GM20000 (cell line): ENCODE measurements around the gene IL10RB.
"Not testable (repeated sequence)": the region's sequence is repeated elsewhere in the genome, so short reads cannot be mapped to it uniquely, and the experiment has no call there.

Experiments used
- DNase-seq: peaks from one replicate; pipeline ENCODE4 v3.0.0; 2012; ENCODE audit warnings: low spot score
- TF ChIP-seq, protein P1 (sequence below): IDR thresholded peaks from 2 replicates; pipeline ENCODE4 v1.5.1; 2012; ENCODE audit warnings: mild to moderate bottlenecking, control low read depth; ENCODE audit errors: extremely low read depth, missing control alignments

The IL10RB gene

GRCh38 chr21:33266050-33266788 is at the start of gene IL10RB:
Gene IL10RB, plus strand, starts transcription at chr21:33266367. Its CDS starts 99 bp downstream, at chr21:33266466.
- TF ChIP-seq, protein P1, sequence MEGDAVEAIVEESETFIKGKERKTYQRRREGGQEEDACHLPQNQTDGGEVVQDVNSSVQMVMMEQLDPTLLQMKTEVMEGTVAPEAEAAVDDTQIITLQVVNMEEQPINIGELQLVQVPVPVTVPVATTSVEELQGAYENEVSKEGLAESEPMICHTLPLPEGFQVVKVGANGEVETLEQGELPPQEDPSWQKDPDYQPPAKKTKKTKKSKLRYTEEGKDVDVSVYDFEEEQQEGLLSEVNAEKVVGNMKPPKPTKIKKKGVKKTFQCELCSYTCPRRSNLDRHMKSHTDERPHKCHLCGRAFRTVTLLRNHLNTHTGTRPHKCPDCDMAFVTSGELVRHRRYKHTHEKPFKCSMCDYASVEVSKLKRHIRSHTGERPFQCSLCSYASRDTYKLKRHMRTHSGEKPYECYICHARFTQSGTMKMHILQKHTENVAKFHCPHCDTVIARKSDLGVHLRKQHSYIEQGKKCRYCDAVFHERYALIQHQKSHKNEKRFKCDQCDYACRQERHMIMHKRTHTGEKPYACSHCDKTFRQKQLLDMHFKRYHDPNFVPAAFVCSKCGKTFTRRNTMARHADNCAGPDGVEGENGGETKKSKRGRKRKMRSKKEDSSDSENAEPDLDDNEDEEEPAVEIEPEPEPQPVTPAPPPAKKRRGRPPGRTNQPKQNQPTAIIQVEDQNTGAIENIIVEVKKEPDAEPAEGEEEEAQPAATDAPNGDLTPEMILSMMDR, result no peak
- DNase-seq, result peak; percentile 90

GRCh38 chr21:33217138-33217520 is 49.0 kb upstream of the IL10RB start:
- TF ChIP-seq, protein P1, result no peak
- no peak for DNase-seq

DNA sequence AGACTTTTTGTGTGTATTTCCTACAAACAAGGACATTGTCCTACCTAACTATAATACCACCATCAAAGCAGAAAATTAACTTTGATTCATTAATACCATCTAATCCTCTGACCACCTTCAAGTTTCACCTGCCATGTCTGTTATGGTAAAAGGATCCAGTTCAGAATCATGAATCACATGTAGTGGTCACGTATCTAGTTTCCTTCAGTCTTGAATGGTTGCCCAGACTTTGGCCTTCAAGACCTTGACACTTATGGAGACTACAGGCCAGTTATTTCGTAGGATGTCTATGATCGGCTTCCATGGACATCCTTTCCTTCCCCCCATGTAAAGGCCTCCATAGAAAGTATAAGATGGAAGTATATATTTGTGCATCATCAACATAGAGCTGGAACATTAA is 46.9 kb upstream of the IL10RB start:
- TF ChIP-seq, protein P1, result no peak

GRCh38 chr21:33219954-33220353 is 46.2 kb upstream of the IL10RB start:
- no peak for DNase-seq
- TF ChIP-seq, protein P1, result no peak

More for the DNA sequence above, 46.9 kb upstream of the IL10RB start:
- no peak for DNase-seq

DNA sequence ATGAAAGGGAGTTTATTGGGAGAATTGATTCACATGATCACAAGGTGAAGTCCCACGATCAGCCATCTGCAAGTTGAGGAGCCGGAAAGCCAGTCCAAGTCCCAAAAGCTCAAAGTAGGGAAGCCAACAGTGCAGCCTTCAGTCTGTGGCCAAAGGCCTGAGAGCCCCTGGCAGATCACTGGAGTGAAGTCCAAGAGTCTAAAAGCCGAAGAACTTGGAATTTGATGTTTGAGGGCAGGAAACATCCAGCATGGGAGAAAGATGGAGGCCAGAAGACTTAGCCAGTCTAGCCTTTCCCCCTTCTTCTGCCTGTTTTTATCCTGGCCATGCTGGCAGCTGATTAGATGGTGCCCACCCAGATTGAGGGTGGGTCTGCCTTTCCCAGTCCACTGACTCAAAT is 40.8 kb upstream of the IL10RB start:
- not testable (repeated sequence) for DNase-seq

GRCh38 chr21:33228455-33228854 is 37.7 kb upstream of the IL10RB start:
- DNase-seq, result no peak
- TF ChIP-seq, protein P1, result no peak

- DNase-seq, result no peak
Observed at GRCh38 chr21:33229099-33229783, 36.9 kb upstream of the IL10RB start.

More at GRCh38 chr21:33229099-33229783, 36.9 kb upstream of the IL10RB start:
- TF ChIP-seq, protein P1, result no peak
